Measurements from ENCODE around the gene ARHGEF28. TPM values are rescaled to one million over a fixed set of nuclear protein-coding genes. Genes with fewer than 3 reads are reported as not detected.

ARHGEF28 gene
- total RNA-seq, 1 experiment from 2014 or later, result 6.1 TPM

DNA sequence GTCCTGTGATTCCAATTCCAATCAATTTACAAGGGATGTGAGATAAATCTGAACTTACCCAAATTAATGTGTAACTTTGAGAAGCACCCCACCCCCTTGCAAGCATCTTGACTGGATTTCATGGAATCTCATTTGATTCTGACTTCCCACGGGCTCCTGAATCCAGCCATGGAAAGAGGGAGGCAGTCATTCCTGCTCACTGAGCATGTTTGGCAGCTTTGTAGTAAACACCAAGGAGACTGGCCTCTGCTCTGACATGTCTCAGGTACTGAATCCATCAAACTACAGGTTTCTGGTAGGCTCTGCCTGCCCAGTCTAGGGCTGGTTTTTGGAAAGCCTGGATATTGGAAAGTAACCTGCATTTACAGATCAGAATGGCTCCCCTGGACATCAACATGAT lies 357.6 kb downstream of the ARHGEF28 start:
- TF ChIP-seq EGR1 (IDR thresholded peaks at IDR 0.05; ENCODE audit: low read depth), result no peak
- TF ChIP-seq CEBPB (IDR thresholded peaks at IDR 0.05; ENCODE audit: low read depth), result no peak
- TF ChIP-seq, protein P1, sequence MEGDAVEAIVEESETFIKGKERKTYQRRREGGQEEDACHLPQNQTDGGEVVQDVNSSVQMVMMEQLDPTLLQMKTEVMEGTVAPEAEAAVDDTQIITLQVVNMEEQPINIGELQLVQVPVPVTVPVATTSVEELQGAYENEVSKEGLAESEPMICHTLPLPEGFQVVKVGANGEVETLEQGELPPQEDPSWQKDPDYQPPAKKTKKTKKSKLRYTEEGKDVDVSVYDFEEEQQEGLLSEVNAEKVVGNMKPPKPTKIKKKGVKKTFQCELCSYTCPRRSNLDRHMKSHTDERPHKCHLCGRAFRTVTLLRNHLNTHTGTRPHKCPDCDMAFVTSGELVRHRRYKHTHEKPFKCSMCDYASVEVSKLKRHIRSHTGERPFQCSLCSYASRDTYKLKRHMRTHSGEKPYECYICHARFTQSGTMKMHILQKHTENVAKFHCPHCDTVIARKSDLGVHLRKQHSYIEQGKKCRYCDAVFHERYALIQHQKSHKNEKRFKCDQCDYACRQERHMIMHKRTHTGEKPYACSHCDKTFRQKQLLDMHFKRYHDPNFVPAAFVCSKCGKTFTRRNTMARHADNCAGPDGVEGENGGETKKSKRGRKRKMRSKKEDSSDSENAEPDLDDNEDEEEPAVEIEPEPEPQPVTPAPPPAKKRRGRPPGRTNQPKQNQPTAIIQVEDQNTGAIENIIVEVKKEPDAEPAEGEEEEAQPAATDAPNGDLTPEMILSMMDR (IDR thresholded peaks at IDR 0.05 in 2 of 3, conservative IDR thresholded peaks at IDR 0.05 in 1 of 3; ENCODE audit: borderline replicate concordance in 1 of 3, insufficient read depth in 1 of 3, low read depth in 2 of 3, low read length in 2 of 3), result no peak
- TF ChIP-seq, protein P2, sequence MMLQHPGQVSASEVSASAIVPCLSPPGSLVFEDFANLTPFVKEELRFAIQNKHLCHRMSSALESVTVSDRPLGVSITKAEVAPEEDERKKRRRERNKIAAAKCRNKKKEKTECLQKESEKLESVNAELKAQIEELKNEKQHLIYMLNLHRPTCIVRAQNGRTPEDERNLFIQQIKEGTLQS (IDR thresholded peaks at IDR 0.05), result no peak
- TF ChIP-seq JUND (IDR thresholded peaks at IDR 0.05), result no peak
- H3K27ac ChIP-seq (ENCODE audit: low read depth, low read length), result no peak overlapping the region
- H3K9me3 ChIP-seq (ENCODE audit: control insufficient read depth in 1 of 2, insufficient read depth in 1 of 2, low read depth in 1 of 2, low read length in 2 of 2), result no peaks in the 10 kb centered on the region
- H3K27me3 ChIP-seq (ENCODE audit: insufficient read depth, low read length), result no peaks in the 10 kb centered on the region
- H3K9me2 ChIP-seq (ENCODE audit: insufficient read depth), result no peaks in the 10 kb centered on the region
- ChIA-PET RAD21 (ENCODE audit: low non-redundant PET in 1 of 2, low total read pairs in 2 of 2, uncharacterized antibody in 2 of 2, unreplicated experiment in 2 of 2) (no interaction called here), POLR2A (no interaction called here), CTCF (no interaction called here)
- no peaks in the 10 kb centered on the region for H3K79me2 ChIP-seq (ENCODE audit: insufficient read depth, low read length)
- BruUV-seq (replicated peaks), result no TSS peak
- H3K36me3 ChIP-seq (ENCODE audit: control insufficient read depth in 1 of 2, insufficient read depth in 2 of 2, low read length in 2 of 2), result no peaks in the 10 kb centered on the region
- H3K4me1 ChIP-seq (ENCODE audit: control insufficient read depth in 1 of 2, insufficient read depth in 2 of 2, low read length in 2 of 2), result no peaks in the 10 kb centered on the region
- no peak overlapping the region for H2AFZ ChIP-seq (ENCODE audit: low read depth, low read length, poor library complexity, severe bottlenecking)
- ATAC-seq (no peak), DNase-seq (ENCODE audit: low read depth, low spot score) (no peak)
- no peaks in the 10 kb centered on the region for H4K20me1 ChIP-seq (ENCODE audit: insufficient read depth)
- H3K4me2 ChIP-seq (ENCODE audit: low read length), result no peak overlapping the region
- H3K4me3 ChIP-seq (replicated peaks in 1 of 2; ENCODE audit: low read depth in 1 of 2, low read length in 2 of 2), result no peak overlapping the region
- no peak overlapping the region for H3K9ac ChIP-seq (ENCODE audit: low read length)
- intact Hi-C loops (cut with micrococcal nuclease), result loop anchor here (2.0 kb wide), 1 partner anchor 665 kb away; no protein-coding TSS in a partner anchor

DNA sequence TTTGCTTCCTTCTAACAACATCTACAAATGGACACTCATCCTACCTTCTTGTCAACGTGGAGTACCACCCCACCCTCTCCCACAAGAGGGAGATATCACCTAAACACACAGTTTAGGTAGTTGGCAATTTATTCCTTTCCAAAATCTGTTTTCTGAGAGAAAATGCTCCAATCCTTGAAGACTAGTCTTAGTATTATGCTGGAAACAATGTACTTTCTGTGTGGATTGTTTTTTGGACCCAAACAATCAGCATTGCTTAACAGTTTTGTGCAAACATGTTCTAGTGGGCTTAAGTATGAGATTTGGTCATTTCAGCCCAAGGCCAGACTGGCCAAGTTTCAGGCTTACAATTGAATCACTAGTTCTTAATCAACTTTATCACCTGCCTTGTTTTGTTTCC lies 359.1 kb downstream of the ARHGEF28 start:
- Histone ChIP-seq H3K79me2 (ENCODE audit: insufficient read depth, low read length) (no peaks in the 10 kb centered on the region), H3K27ac (ENCODE audit: low read depth, low read length) (no peak overlapping the region), H3K36me3 (ENCODE audit: control insufficient read depth in 1 of 2, insufficient read depth in 2 of 2, low read length in 2 of 2) (no peaks in the 10 kb centered on the region), H2AFZ (ENCODE audit: low read depth, low read length, poor library complexity, severe bottlenecking) (no peak overlapping the region), H3K9me3 (ENCODE audit: control insufficient read depth in 1 of 2, insufficient read depth in 1 of 2, low read depth in 1 of 2, low read length in 2 of 2) (no peaks in the 10 kb centered on the region), H3K4me1 (ENCODE audit: control insufficient read depth in 1 of 2, insufficient read depth in 2 of 2, low read length in 2 of 2) (no peaks in the 10 kb centered on the region), H3K9ac (ENCODE audit: low read length) (no peak overlapping the region), H3K4me3 (replicated peaks in 1 of 2; ENCODE audit: low read depth in 1 of 2, low read length in 2 of 2) (no peak overlapping the region), H3K27me3 (ENCODE audit: insufficient read depth, low read length) (no peaks in the 10 kb centered on the region), H4K20me1 (ENCODE audit: insufficient read depth) (no peaks in the 10 kb centered on the region), H3K9me2 (ENCODE audit: insufficient read depth) (no peaks in the 10 kb centered on the region), H3K4me2 (ENCODE audit: low read length) (no peak overlapping the region)
- DNase-seq (ENCODE audit: low read depth, low spot score), result peak; percentile 7
- TF ChIP-seq, protein P2 (IDR thresholded peaks at IDR 0.05), result no peak
- no peak for TF ChIP-seq ZNF274 (IDR thresholded peaks at IDR 0.05; ENCODE audit: low read depth, low read length)
- TF ChIP-seq, protein P1 (IDR thresholded peaks at IDR 0.05 in 2 of 3, conservative IDR thresholded peaks at IDR 0.05 in 1 of 3; ENCODE audit: borderline replicate concordance in 1 of 3, insufficient read depth in 1 of 3, low read depth in 2 of 3, low read length in 2 of 3), result peak; percentile 34 to 58 (median 46); a peak in 5 of 6 replicates
- TF ChIP-seq RAD21 (IDR thresholded peaks at IDR 0.05; ENCODE audit: low read depth), result peak; percentile 67
- POLR2A ChIA-PET, result no interaction called here
- no TSS peak for BruUV-seq (replicated peaks)
- ATAC-seq, result peak; percentile 76
- intact Hi-C loops (cut with micrococcal nuclease), result loop anchor here (2.0 kb wide), 1 partner anchor 664 kb away; no protein-coding TSS in a partner anchor
- RAD21 ChIA-PET (ENCODE audit: low non-redundant PET in 1 of 2, low total read pairs in 2 of 2, uncharacterized antibody in 2 of 2, unreplicated experiment in 2 of 2), result interaction anchor here in 1 of 2 experiments (0.8 kb wide), 1 partner anchor 664 kb away, joined by 3 read pairs; no protein-coding TSS in a partner anchor
- CTCF ChIA-PET, result interaction anchor here (0.6 to 0.7 kb wide), 4 partner anchors 83 to 664 kb away, joined by 3 to 5 read pairs (median 4); no protein-coding TSS in a partner anchor
